MCF 10A (cell line): ENCODE measurements around the gene SIX1. TPM values are rescaled to one million over a fixed set of nuclear protein-coding genes. Genes with fewer than 3 reads are reported as not detected.

ENCODE experiments used
- BruUV-seq: library from RNA; stranded (reverse); fragments of 400-500 nt; replicated peaks from 2 replicates; lab custom pipeline; 2021; lab: Mats Ljungman, UMichigan
- CTCF ChIA-PET: fragments of 300-600 bp; sonication (Branson Sonifier 250); formaldehyde crosslinking; extraction: SDS; loops from one replicate; lab custom pipeline; 2021; ENCODE audit warnings: antibody characterized with exemption, inconsistent platforms; lab: Yijun Ruan, JAX
- POLR2A ChIA-PET: fragments of 300-600, 350-650 bp; sonication (Branson Sonifier 250); formaldehyde crosslinking; extraction: SDS; loops from one replicate; lab custom pipeline; 2020; ENCODE audit warnings: antibody characterized with exemption, inconsistent platforms; lab: Yijun Ruan, JAX
- DNase-seq: peaks from one replicate; pipeline ENCODE4 v3.0.0-alpha.2; 2018; ENCODE audit not compliant: unreplicated experiment
- H3K27ac Mint-ChIP-seq: one replicate; pipeline ENCODE4 v1.8.0; 2022; ENCODE audit warnings: mild to moderate bottlenecking, low read depth, mixed read lengths; ENCODE audit not compliant: unreplicated experiment
- H3K27me3 Mint-ChIP-seq: one replicate; pipeline ENCODE4 v1.8.0; 2022; ENCODE audit warnings: mixed read lengths; ENCODE audit not compliant: insufficient read depth, unreplicated experiment
- H3K36me3 Mint-ChIP-seq: one replicate; pipeline ENCODE4 v1.8.0; 2022; ENCODE audit warnings: mild to moderate bottlenecking, moderate library complexity, mixed read lengths; ENCODE audit not compliant: insufficient read depth, unreplicated experiment
- H3K4me1 Mint-ChIP-seq: one replicate; pipeline ENCODE4 v1.8.0; 2022; ENCODE audit warnings: mixed read lengths; ENCODE audit not compliant: insufficient read depth, unreplicated experiment
- H3K4me3 Mint-ChIP-seq: one replicate; pipeline ENCODE4 v1.8.0; 2022; ENCODE audit warnings: mild to moderate bottlenecking, moderate library complexity, mixed read lengths; ENCODE audit not compliant: unreplicated experiment
- H3K9me3 Mint-ChIP-seq: one replicate; pipeline ENCODE4 v1.8.0; 2022; ENCODE audit warnings: mixed read lengths; ENCODE audit not compliant: unreplicated experiment
- CTCF ChIP-seq: fragments of 200-600 bp; IDR thresholded peaks from one replicate; pipeline ENCODE4 v1.8.0; 2022; ENCODE audit warnings: antibody characterized with exemption, mild to moderate bottlenecking; ENCODE audit not compliant: unreplicated experiment
- intact Hi-C: fragments of 100-400 bp; cut with micrococcal nuclease; formaldehyde crosslinking; loops from 2 replicates; pipeline ENCODE4 v1.14.1; 2022
- total RNA-seq: library from RNA; stranded (reverse); gene quantifications from 2 replicates; pipeline ENCODE4 v1.2.3, GENCODE V29; 2022

SIX1 gene
- total RNA-seq, 1 experiment from 2014 or later, result 0.33 TPM

- CTCF ChIA-PET, result interaction anchor here (0.5 kb wide), 1 partner anchor 18 kb away, joined by 3 read pairs; no protein-coding TSS in a partner anchor
- H3K27ac Mint-ChIP-seq, result no peak overlapping the region
- intact Hi-C loops, result no loop called here
These were observed 15.9 kb upstream of the SIX1 start for GRCh38 chr14:60665177-60665550.

GRCh38 chr14:60662982-60663381 lies 13.7 kb upstream of the SIX1 start:
- Mint-ChIP-seq H3K36me3 (no peaks in the 10 kb centered on the region), H3K4me3 (no peak overlapping the region), H3K27ac (no peak overlapping the region), H3K27me3 (no peaks in the 10 kb centered on the region), H3K9me3 (no peaks in the 10 kb centered on the region), H3K4me1 (no peaks in the 10 kb centered on the region)
- BruUV-seq, result no TSS peak
- no peak for DNase-seq
- ChIA-PET CTCF (no interaction called here), POLR2A (interaction anchor here (0.6 kb wide), 1 partner anchor 303 kb away, joined by 4 read pairs; no protein-coding TSS in a partner anchor)
- no peak for TF ChIP-seq CTCF
- intact Hi-C loops, result no loop called here

More at GRCh38 chr14:60665177-60665550, 15.9 kb upstream of the SIX1 start:
- Mint-ChIP-seq H3K9me3 (no peaks in the 10 kb centered on the region), H3K27me3 (no peaks in the 10 kb centered on the region), H3K4me3 (no peak overlapping the region), H3K36me3 (no peaks in the 10 kb centered on the region), H3K4me1 (no peaks in the 10 kb centered on the region)
- BruUV-seq, result no TSS peak
- TF ChIP-seq CTCF, result no peak
- DNase-seq, result no peak
- POLR2A ChIA-PET, result no interaction called here

DNA sequence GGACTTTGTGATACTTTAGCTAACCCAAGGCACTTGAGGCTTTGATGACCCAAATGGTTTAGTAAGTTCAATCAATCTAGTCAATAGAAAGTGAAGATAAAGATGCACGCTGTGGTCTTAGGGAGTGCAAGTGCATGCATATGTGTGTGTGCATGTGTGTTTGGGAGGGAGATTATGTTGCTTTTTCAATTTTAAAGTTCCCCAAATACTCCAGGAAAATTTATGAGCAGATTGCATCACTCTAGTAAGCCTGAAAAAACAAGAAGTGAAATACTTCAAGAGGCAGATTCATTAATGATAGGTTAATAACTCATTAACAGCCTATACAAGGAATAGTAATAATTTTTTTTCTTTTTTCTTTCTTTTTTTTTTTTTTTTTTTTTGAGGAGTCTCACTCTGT lies 12.4 kb upstream of the SIX1 start:
- no peak for TF ChIP-seq CTCF
- H3K9me3 Mint-ChIP-seq, result no peaks in the 10 kb centered on the region
- H3K27ac Mint-ChIP-seq, result no peak overlapping the region
- no peak for DNase-seq
- no peaks in the 10 kb centered on the region for H3K36me3 Mint-ChIP-seq
- no peaks in the 10 kb centered on the region for H3K4me1 Mint-ChIP-seq
- intact Hi-C loops, result no loop called here
- no peaks in the 10 kb centered on the region for H3K27me3 Mint-ChIP-seq
- H3K4me3 Mint-ChIP-seq, result no peak overlapping the region
- ChIA-PET POLR2A (no interaction called here), CTCF (no interaction called here)
- BruUV-seq, result no TSS peak

DNA sequence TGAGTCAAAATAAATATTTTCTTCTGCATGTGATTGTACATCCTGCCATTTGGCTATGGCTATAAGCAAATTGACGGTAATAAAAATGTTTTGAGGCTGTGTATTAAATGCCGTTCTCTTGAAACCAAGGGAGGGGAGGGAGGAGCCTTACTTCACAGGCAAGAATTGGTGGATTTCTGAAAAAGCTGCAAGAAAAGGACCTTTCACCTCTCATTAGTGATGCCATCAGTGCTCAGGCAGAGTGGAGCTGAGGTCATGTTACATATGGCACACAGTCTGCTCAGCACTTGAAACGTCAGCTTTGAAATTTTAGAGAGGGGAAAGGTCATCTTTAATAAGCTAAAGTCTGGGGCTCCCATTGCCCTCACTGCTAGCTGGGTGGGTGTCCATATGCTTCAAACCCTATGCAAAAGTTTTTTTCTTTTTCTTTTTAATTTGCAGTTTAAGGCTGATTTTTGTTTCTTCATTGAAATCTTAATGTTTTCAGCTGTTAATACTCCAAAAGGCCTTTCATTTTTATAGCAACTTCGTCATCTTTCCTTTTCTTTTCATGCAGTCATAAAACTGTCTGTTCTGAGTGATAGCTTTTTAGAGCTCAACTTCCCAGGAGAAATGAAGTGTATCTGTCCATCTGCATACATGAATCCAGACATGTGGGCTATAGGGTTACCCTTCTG lies 9.8 kb upstream of the SIX1 start:
- no peak overlapping the region for H3K4me3 Mint-ChIP-seq
- no peak for TF ChIP-seq CTCF
- intact Hi-C loops, result loop anchor here (10.0 kb wide), 1 partner anchor 536 kb away; no protein-coding TSS in a partner anchor
- peaks cover 2% of the 10 kb centered on the region for H3K27me3 Mint-ChIP-seq
- ChIA-PET POLR2A (no interaction called here), CTCF (interaction anchor here (0.6 kb wide), 1 partner anchor 509 kb away, joined by 3 read pairs; no protein-coding TSS in a partner anchor)
- H3K27ac Mint-ChIP-seq, result no peak overlapping the region
- no peak for DNase-seq
- BruUV-seq, result no TSS peak
- no peaks in the 10 kb centered on the region for H3K9me3 Mint-ChIP-seq
- no peaks in the 10 kb centered on the region for H3K4me1 Mint-ChIP-seq
- H3K36me3 Mint-ChIP-seq, result no peaks in the 10 kb centered on the region
